Measurements from ENCODE around the gene RTP5. TPM values are rescaled to one million over a fixed set of nuclear protein-coding genes. Genes with fewer than 3 reads are reported as not detected.
"Not testable (repeated sequence)": the region's sequence is repeated elsewhere in the genome, so short reads cannot be mapped to it uniquely, and the experiment has no call there.

RTP5 gene
- total and polyA plus RNA-seq, 2 donors (not counting 3 experiments of a cell fraction or from before 2014, with no cell fraction given) = not detected

DNA sequence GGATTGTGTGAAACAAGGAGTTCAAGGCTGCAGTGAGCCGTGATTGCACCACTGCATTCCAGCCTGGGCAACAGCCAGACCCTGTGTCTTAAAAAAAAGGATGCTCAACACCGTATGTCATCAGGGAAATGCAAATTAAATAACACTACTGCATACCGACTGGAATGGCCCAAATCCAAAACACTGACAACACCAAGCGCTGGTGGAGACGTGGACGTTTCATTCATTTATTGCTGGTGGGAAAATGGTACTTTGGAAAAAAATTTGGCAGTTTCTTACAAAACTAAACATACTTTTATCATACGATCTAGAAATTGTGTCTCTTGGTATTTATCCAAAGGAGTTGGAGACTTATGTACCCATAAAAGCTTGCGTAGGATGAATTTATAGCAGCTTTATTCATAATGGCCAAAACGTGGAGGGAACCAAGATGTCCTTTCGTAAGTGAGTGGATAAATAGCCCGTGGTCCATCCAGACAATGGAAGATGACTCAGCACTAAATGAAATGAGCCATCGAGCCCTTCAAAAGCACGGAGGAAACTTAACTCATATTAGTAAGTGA, 36.3 kb upstream of the RTP5 start:
- POLR2A ChIA-PET = no interaction called here
- peak; percentile 47 for FAIRE-seq
- no peak for TF ChIP-seq GATA2 (IDR thresholded peaks at IDR 0.05; ENCODE audit: insufficient read depth, insufficient read length, low read depth, low read length)
- peak; percentile 27 for TF ChIP-seq FOS (IDR thresholded peaks at IDR 0.05; ENCODE audit: borderline replicate concordance, insufficient read depth, low read length)
- Histone ChIP-seq H3K9ac (replicated peaks; ENCODE audit: extremely low read depth, insufficient read depth, low read length) (no peak overlapping the region), H3K4me2 (ENCODE audit: insufficient read depth, low read length) (peak overlapping the region; percentile 31), H3K79me2 (ENCODE audit: control insufficient read depth, insufficient read depth, low read length) (no peaks in the 10 kb centered on the region), H3K9me1 (replicated peaks; ENCODE audit: control insufficient read depth, extremely low read depth, insufficient read depth, low read length) (no peaks in the 10 kb centered on the region), H3K36me3 (ENCODE audit: control insufficient read depth in 2 of 2, extremely low read depth in 1 of 2, insufficient read depth in 2 of 2, low read length in 2 of 2) (no peaks in the 10 kb centered on the region), H2AFZ (ENCODE audit: low read depth, low read length) (peak overlapping the region; percentile 66), H4K20me1 (replicated peaks; ENCODE audit: control insufficient read depth, extremely low read depth, insufficient read depth, low read length) (no peaks in the 10 kb centered on the region), H3K4me3 (replicated peaks in 1 of 3; ENCODE audit: insufficient read depth in 1 of 3, low read depth in 1 of 3, low read length in 3 of 3) (no peak overlapping the region), H3K27ac (ENCODE audit: insufficient read depth, low read depth, low read length) (no peak overlapping the region), H3K4me1 (ENCODE audit: control insufficient read depth, extremely low read depth, insufficient read depth, low read length) (no peaks in the 10 kb centered on the region), H3K27me3 (ENCODE audit: control insufficient read depth in 2 of 2, insufficient read depth in 2 of 2, low read length in 2 of 2) (peaks cover 13 to 27% of the 10 kb centered on the region in 2 experiments), H3K9me3 (replicated peaks; ENCODE audit: control insufficient read depth, insufficient read depth, low read length) (no peaks in the 10 kb centered on the region)
- CTCF ChIA-PET = no interaction called here
- DNase-seq (ENCODE audit: low read depth, low spot score) = peak; percentile 31
- no TSS peak for BruUV-seq (replicated peaks)
- dilution Hi-C loops (cut with MboI; ENCODE audit: extremely low pct_ligation_motif_present, low sequenced_read_pairs) = no loop called here
- intact Hi-C loops (cut with micrococcal nuclease) = no loop called here

DNA sequence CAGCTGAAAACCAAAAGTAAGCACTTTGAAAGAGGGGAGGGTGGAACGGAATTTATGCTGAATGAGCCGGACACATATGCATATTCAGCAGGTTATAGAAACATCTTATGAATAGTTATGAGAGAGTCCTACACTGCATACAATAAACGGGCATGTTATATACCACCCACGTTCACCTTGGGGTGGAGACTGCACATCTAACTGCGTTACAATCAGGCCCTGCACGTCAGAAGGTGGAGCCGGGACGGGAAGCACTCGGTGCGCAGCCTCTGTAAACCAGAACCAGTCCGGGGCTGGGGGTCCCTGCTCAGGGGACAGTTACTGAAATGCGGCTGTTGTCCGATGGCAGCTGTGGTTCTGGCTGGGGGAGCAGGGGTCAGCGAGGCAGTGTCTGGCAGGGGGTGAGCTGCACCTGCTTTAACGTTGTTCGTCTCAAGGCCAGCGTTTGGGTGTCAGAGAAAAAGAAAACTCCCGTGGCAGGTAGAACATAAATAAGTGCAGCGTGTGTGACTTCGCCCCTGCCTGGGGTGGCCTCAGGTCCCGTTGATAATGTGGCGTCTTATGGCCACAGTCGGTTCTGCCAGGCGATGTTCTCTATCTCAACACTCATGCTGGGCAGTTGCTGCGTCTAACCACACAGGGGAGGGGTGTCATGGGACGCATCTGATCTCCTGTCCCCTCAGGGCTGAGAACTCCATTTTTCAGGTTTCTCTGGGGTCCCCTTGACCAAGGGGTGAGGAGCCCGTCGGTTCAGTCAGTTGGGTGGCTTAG, 35.6 kb upstream of the RTP5 start:
- H4K20me1 ChIP-seq (replicated peaks; ENCODE audit: control insufficient read depth, extremely low read depth, insufficient read depth, low read length); H3K9me1 ChIP-seq (replicated peaks; ENCODE audit: control insufficient read depth, extremely low read depth, insufficient read depth, low read length); H3K27ac ChIP-seq (ENCODE audit: insufficient read depth, low read depth, low read length); POLR2A ChIA-PET; H2AFZ ChIP-seq (ENCODE audit: low read depth, low read length); dilution Hi-C loops (cut with MboI; ENCODE audit: extremely low pct_ligation_motif_present, low sequenced_read_pairs); BruUV-seq (replicated peaks); H3K9me3 ChIP-seq (replicated peaks; ENCODE audit: control insufficient read depth, insufficient read depth, low read length); H3K36me3 ChIP-seq (ENCODE audit: control insufficient read depth in 2 of 2, extremely low read depth in 1 of 2, insufficient read depth in 2 of 2, low read length in 2 of 2); H3K4me1 ChIP-seq (ENCODE audit: control insufficient read depth, extremely low read depth, insufficient read depth, low read length); FAIRE-seq; H3K79me2 ChIP-seq (ENCODE audit: control insufficient read depth, insufficient read depth, low read length); H3K4me3 ChIP-seq (replicated peaks in 1 of 3; ENCODE audit: insufficient read depth in 1 of 3, low read depth in 1 of 3, low read length in 3 of 3); H3K9ac ChIP-seq (replicated peaks; ENCODE audit: extremely low read depth, insufficient read depth, low read length); DNase-seq (ENCODE audit: low read depth, low spot score); CTCF ChIA-PET; intact Hi-C loops (cut with micrococcal nuclease): not testable (repeated sequence)
- Histone ChIP-seq H3K4me2 (ENCODE audit: insufficient read depth, low read length) (peak overlapping the region; percentile 31), H3K27me3 (ENCODE audit: control insufficient read depth in 2 of 2, insufficient read depth in 2 of 2, low read length in 2 of 2) (peaks cover 18 to 33% of the 10 kb centered on the region in 2 experiments)
